GM18909 (cell line): ENCODE measurements around the gene SAPCD1.
A peak's percentile ranks its signal among the peaks of the same experiment; 100 is the strongest.

Source experiments
- ATAC-seq: cut with Tn5 transposase; IDR thresholded peaks from one replicate; pipeline ENCODE4 v1.9.1; 2021; ENCODE audit warnings: mild to moderate bottlenecking; ENCODE audit not compliant: unreplicated experiment, poor library complexity

Gene SAPCD1

GRCh38 chr6:31728767-31729514 is 33.5 kb upstream of the SAPCD1 start, which contains the start of gene DDAH2:
DDAH2 (minus strand) TSS chr6:31729299; CDS start chr6:31729161, 138 bp downstream.
- peak; percentile 9 for ATAC-seq

- ATAC-seq: peak; percentile 43
Measured at GRCh38 chr6:31729515-31729978, 32.9 kb upstream of the SAPCD1 start.

- ATAC-seq: peak; percentile 32
Measured at GRCh38 chr6:31729979-31730630, 32.4 kb upstream of the SAPCD1 start.

- no peak for ATAC-seq
Measured at GRCh38 chr6:31730631-31731086, 31.8 kb upstream of the SAPCD1 start.

- no peak for ATAC-seq
Measured at GRCh38 chr6:31732029-31732428, 30.4 kb upstream of the SAPCD1 start.

GRCh38 chr6:31733734-31734133 is 28.7 kb upstream of the SAPCD1 start:
- no peak for ATAC-seq

GRCh38 chr6:31734247-31734820 is 28.1 kb upstream of the SAPCD1 start:
- no peak for ATAC-seq

GRCh38 chr6:31734821-31735406 is 27.5 kb upstream of the SAPCD1 start:
- ATAC-seq: peak; percentile 37

GRCh38 chr6:31736021-31736767 is 26.3 kb upstream of the SAPCD1 start, which contains the start of gene CLIC1:
CLIC1 (minus strand) TSS chr6:31736530; CDS start chr6:31736300, 230 bp downstream.
- ATAC-seq: peak; percentile 19

- ATAC-seq: no peak
Measured at GRCh38 chr6:31736768-31737314, 25.6 kb upstream of the SAPCD1 start.

- ATAC-seq: no peak
Measured at GRCh38 chr6:31737315-31737990, 25.0 kb upstream of the SAPCD1 start.

GRCh38 chr6:31737991-31738979 is 24.2 kb upstream of the SAPCD1 start:
- no peak for ATAC-seq

GRCh38 chr6:31739639-31740396 is 22.6 kb upstream of the SAPCD1 start, which contains the start of gene MSH5:
MSH5 (plus strand) TSS chr6:31740005; CDS start chr6:31740467, 462 bp downstream.
- ATAC-seq: peak; percentile 73

GRCh38 chr6:31740397-31741223 is 21.8 kb upstream of the SAPCD1 start:
- ATAC-seq: peak; percentile 1

- ATAC-seq: no peak
Measured at GRCh38 chr6:31741815-31742214, 20.6 kb upstream of the SAPCD1 start.

- no peak for ATAC-seq
Measured at GRCh38 chr6:31742894-31743293, 19.6 kb upstream of the SAPCD1 start.
